Measurements from ENCODE around the gene DBF4B.
"Not testable (repeated sequence)": the region's sequence is repeated elsewhere in the genome, so short reads cannot be mapped to it uniquely, and the experiment has no call there.

The DBF4B gene

GRCh38 chr17:44708401-44709263 is at the start of gene DBF4B:
Gene DBF4B, plus strand, starts transcription at chr17:44708665. Its CDS starts 156 bp downstream, at chr17:44708821.
- Mint-ChIP-seq H3K27me3 (no peaks in the 10 kb centered on the region), H3K9me3 (no peaks in the 10 kb centered on the region), H3K4me3 (no peak within 1 kb of the TSS), H3K4me1 (ENCODE audit: low read depth) (peaks cover 5% of the 10 kb centered on the region), H3K36me3 (ENCODE audit: low read depth) (peaks cover 7% of the 10 kb centered on the region), H3K27ac (peak within 1 kb of the TSS; percentile 64)
- peak; percentile 83 for DNase-seq

- Mint-ChIP-seq H3K27me3 (peaks cover 20% of the 10 kb centered on the region), H3K36me3 (ENCODE audit: low read depth) (no peaks in the 10 kb centered on the region), H3K27ac (no peak overlapping the region), H3K4me3 (no peak overlapping the region), H3K9me3 (no peaks in the 10 kb centered on the region), H3K4me1 (ENCODE audit: low read depth) (peaks cover 2% of the 10 kb centered on the region)
- DNase-seq = no peak
Measured at GRCh38 chr17:44661835-44662234, 46.6 kb upstream of the DBF4B start.

- H3K36me3 Mint-ChIP-seq (ENCODE audit: low read depth) = no peaks in the 10 kb centered on the region
- H3K9me3 Mint-ChIP-seq = no peaks in the 10 kb centered on the region
- H3K4me3 Mint-ChIP-seq = no peak overlapping the region
- peaks cover 4% of the 10 kb centered on the region for H3K4me1 Mint-ChIP-seq (ENCODE audit: low read depth)
- H3K27me3 Mint-ChIP-seq = peaks cover 15% of the 10 kb centered on the region
- DNase-seq = no peak
- no peak overlapping the region for H3K27ac Mint-ChIP-seq
Measured at GRCh38 chr17:44663095-44663494, 45.4 kb upstream of the DBF4B start.

GRCh38 chr17:44664867-44665266 is 43.6 kb upstream of the DBF4B start:
- peaks cover 4% of the 10 kb centered on the region for H3K4me1 Mint-ChIP-seq (ENCODE audit: low read depth)
- DNase-seq = no peak
- no peak overlapping the region for H3K27ac Mint-ChIP-seq
- peaks cover 15% of the 10 kb centered on the region for H3K27me3 Mint-ChIP-seq
- H3K9me3 Mint-ChIP-seq = no peaks in the 10 kb centered on the region
- no peak overlapping the region for H3K4me3 Mint-ChIP-seq
- H3K36me3 Mint-ChIP-seq (ENCODE audit: low read depth) = no peaks in the 10 kb centered on the region

GRCh38 chr17:44666006-44666405 is 42.5 kb upstream of the DBF4B start:
- no peak overlapping the region for H3K27ac Mint-ChIP-seq
- no peaks in the 10 kb centered on the region for H3K36me3 Mint-ChIP-seq (ENCODE audit: low read depth)
- peaks cover 15% of the 10 kb centered on the region for H3K27me3 Mint-ChIP-seq
- no peaks in the 10 kb centered on the region for H3K9me3 Mint-ChIP-seq
- H3K4me1 Mint-ChIP-seq (ENCODE audit: low read depth) = peaks cover 4% of the 10 kb centered on the region
- H3K4me3 Mint-ChIP-seq = no peak overlapping the region
- DNase-seq = no peak

GRCh38 chr17:44672479-44673093 is 35.9 kb upstream of the DBF4B start:
- H3K4me3 Mint-ChIP-seq = no peak overlapping the region
- no peaks in the 10 kb centered on the region for H3K27me3 Mint-ChIP-seq
- H3K9me3 Mint-ChIP-seq = no peaks in the 10 kb centered on the region
- H3K4me1 Mint-ChIP-seq (ENCODE audit: low read depth) = peaks cover 4% of the 10 kb centered on the region
- no peak overlapping the region for H3K27ac Mint-ChIP-seq
- no peak for DNase-seq
- peaks cover 13% of the 10 kb centered on the region for H3K36me3 Mint-ChIP-seq (ENCODE audit: low read depth)

GRCh38 chr17:44673893-44674292 is 34.6 kb upstream of the DBF4B start:
- Mint-ChIP-seq H3K4me3 (no peak overlapping the region), H3K27me3 (no peaks in the 10 kb centered on the region), H3K27ac (no peak overlapping the region), H3K9me3 (no peaks in the 10 kb centered on the region), H3K4me1 (ENCODE audit: low read depth) (no peaks in the 10 kb centered on the region), H3K36me3 (ENCODE audit: low read depth) (peaks cover 26% of the 10 kb centered on the region)
- no peak for DNase-seq

GRCh38 chr17:44677136-44677535 is 31.3 kb upstream of the DBF4B start:
- Mint-ChIP-seq H3K36me3 (ENCODE audit: low read depth) (peaks cover 54% of the 10 kb centered on the region), H3K4me3 (no peak overlapping the region), H3K27ac (no peak overlapping the region)

GRCh38 chr17:44683303-44683702 is 25.2 kb upstream of the DBF4B start:
- Mint-ChIP-seq H3K27ac (peak overlapping the region; percentile 50), H3K36me3 (ENCODE audit: low read depth) (peaks cover 76% of the 10 kb centered on the region), H3K4me1 (ENCODE audit: low read depth) (peaks cover 30% of the 10 kb centered on the region)
- H3K9me3 Mint-ChIP-seq, DNase-seq, H3K27me3 Mint-ChIP-seq, H3K4me3 Mint-ChIP-seq: not testable (repeated sequence)

More at GRCh38 chr17:44677136-44677535, 31.3 kb upstream of the DBF4B start:
- Mint-ChIP-seq H3K9me3 (no peaks in the 10 kb centered on the region), H3K27me3 (no peaks in the 10 kb centered on the region), H3K4me1 (ENCODE audit: low read depth) (no peaks in the 10 kb centered on the region)
- DNase-seq = no peak

- DNase-seq = no peak
- Mint-ChIP-seq H3K27ac (no peak overlapping the region), H3K9me3 (no peaks in the 10 kb centered on the region), H3K4me1 (ENCODE audit: low read depth) (peaks cover 47% of the 10 kb centered on the region), H3K27me3 (no peaks in the 10 kb centered on the region), H3K4me3 (no peak overlapping the region), H3K36me3 (ENCODE audit: low read depth) (peaks cover 56% of the 10 kb centered on the region)
Measured at GRCh38 chr17:44687756-44688155, 20.7 kb upstream of the DBF4B start.

GRCh38 chr17:44688200-44688599 is 20.3 kb upstream of the DBF4B start:
- Mint-ChIP-seq H3K27ac (peak overlapping the region; percentile 97), H3K36me3 (ENCODE audit: low read depth) (peaks cover 51% of the 10 kb centered on the region), H3K4me3 (peak overlapping the region; percentile 99)

GRCh38 chr17:44688675-44689476 is 19.6 kb upstream of the DBF4B start:
- peak overlapping the region; percentile 99 for H3K4me3 Mint-ChIP-seq
- H3K4me1 Mint-ChIP-seq (ENCODE audit: low read depth) = peaks cover 39% of the 10 kb centered on the region
- peaks cover 44% of the 10 kb centered on the region for H3K36me3 Mint-ChIP-seq (ENCODE audit: low read depth)
- no peaks in the 10 kb centered on the region for H3K27me3 Mint-ChIP-seq
- peak overlapping the region; percentile 97 for H3K27ac Mint-ChIP-seq
- H3K9me3 Mint-ChIP-seq = no peaks in the 10 kb centered on the region
- DNase-seq = no peak

More at GRCh38 chr17:44688200-44688599, 20.3 kb upstream of the DBF4B start:
- Mint-ChIP-seq H3K9me3 (no peaks in the 10 kb centered on the region), H3K4me1 (ENCODE audit: low read depth) (peaks cover 45% of the 10 kb centered on the region), H3K27me3 (no peaks in the 10 kb centered on the region)
- DNase-seq = no peak

GRCh38 chr17:44689477-44690217 is 18.8 kb upstream of the DBF4B start, which contains the start of gene CCDC43:
Gene CCDC43, minus strand, starts transcription at chr17:44689776. Its CDS starts 23 bp downstream, at chr17:44689753.
- H3K27me3 Mint-ChIP-seq = no peaks in the 10 kb centered on the region
- peaks cover 40% of the 10 kb centered on the region for H3K36me3 Mint-ChIP-seq (ENCODE audit: low read depth)
- H3K9me3 Mint-ChIP-seq = no peaks in the 10 kb centered on the region
- DNase-seq = peak; percentile 96
- H3K4me1 Mint-ChIP-seq (ENCODE audit: low read depth) = peaks cover 37% of the 10 kb centered on the region
- H3K27ac Mint-ChIP-seq = peak within 1 kb of the TSS; percentile 97
- H3K4me3 Mint-ChIP-seq = peak within 1 kb of the TSS; percentile 99
